ENCODE measurements around the gene MYO5B. TPM values are rescaled to one million over a fixed set of nuclear protein-coding genes. Genes with fewer than 3 reads are reported as not detected.

Gene MYO5B
- polyA plus RNA-seq, 1 donor from 2014 or later: 0.42 TPM

DNA sequence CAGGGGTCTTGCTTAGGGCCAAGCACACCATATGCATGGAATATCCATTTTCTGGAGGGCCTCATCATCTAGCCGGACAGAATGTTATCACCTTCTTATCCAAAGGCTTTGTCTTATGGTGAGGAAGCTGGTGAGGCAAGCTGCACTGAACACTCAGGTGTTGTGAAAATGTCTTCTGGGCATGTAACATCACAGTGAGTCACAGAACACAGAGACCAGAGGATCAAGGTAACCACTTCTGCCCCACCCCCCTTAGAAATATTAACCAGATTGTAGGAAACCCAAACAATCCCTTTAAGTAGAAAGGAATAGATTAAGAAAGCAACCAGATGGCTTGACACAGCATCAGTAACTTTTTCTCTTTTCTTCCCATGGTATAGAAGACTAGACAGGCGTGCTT is 51.1 kb downstream of the MYO5B start:
- no peak overlapping the region for H3K9ac ChIP-seq (ENCODE audit: low read length)
- TF ChIP-seq RAD21 (conservative IDR thresholded peaks at IDR 0.05): no peak
- TF ChIP-seq, protein P1, sequence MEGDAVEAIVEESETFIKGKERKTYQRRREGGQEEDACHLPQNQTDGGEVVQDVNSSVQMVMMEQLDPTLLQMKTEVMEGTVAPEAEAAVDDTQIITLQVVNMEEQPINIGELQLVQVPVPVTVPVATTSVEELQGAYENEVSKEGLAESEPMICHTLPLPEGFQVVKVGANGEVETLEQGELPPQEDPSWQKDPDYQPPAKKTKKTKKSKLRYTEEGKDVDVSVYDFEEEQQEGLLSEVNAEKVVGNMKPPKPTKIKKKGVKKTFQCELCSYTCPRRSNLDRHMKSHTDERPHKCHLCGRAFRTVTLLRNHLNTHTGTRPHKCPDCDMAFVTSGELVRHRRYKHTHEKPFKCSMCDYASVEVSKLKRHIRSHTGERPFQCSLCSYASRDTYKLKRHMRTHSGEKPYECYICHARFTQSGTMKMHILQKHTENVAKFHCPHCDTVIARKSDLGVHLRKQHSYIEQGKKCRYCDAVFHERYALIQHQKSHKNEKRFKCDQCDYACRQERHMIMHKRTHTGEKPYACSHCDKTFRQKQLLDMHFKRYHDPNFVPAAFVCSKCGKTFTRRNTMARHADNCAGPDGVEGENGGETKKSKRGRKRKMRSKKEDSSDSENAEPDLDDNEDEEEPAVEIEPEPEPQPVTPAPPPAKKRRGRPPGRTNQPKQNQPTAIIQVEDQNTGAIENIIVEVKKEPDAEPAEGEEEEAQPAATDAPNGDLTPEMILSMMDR (IDR thresholded peaks at IDR 0.05; ENCODE audit: poor library complexity, severe bottlenecking): no peak
- no peak for TF ChIP-seq TAF1 (IDR thresholded peaks at IDR 0.05; ENCODE audit: low read depth)
- TF ChIP-seq, protein P2, sequence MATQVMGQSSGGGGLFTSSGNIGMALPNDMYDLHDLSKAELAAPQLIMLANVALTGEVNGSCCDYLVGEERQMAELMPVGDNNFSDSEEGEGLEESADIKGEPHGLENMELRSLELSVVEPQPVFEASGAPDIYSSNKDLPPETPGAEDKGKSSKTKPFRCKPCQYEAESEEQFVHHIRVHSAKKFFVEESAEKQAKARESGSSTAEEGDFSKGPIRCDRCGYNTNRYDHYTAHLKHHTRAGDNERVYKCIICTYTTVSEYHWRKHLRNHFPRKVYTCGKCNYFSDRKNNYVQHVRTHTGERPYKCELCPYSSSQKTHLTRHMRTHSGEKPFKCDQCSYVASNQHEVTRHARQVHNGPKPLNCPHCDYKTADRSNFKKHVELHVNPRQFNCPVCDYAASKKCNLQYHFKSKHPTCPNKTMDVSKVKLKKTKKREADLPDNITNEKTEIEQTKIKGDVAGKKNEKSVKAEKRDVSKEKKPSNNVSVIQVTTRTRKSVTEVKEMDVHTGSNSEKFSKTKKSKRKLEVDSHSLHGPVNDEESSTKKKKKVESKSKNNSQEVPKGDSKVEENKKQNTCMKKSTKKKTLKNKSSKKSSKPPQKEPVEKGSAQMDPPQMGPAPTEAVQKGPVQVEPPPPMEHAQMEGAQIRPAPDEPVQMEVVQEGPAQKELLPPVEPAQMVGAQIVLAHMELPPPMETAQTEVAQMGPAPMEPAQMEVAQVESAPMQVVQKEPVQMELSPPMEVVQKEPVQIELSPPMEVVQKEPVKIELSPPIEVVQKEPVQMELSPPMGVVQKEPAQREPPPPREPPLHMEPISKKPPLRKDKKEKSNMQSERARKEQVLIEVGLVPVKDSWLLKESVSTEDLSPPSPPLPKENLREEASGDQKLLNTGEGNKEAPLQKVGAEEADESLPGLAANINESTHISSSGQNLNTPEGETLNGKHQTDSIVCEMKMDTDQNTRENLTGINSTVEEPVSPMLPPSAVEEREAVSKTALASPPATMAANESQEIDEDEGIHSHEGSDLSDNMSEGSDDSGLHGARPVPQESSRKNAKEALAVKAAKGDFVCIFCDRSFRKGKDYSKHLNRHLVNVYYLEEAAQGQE (IDR thresholded peaks at IDR 0.05; ENCODE audit: borderline replicate concordance): no peak
- TF ChIP-seq EP300 (conservative IDR thresholded peaks at IDR 0.05; ENCODE audit: poor library complexity, severe bottlenecking): no peak
- no peak for TF ChIP-seq MXI1 (conservative IDR thresholded peaks at IDR 0.05; ENCODE audit: poor library complexity, severe bottlenecking)
- no peak for TF ChIP-seq SMC3 (conservative IDR thresholded peaks at IDR 0.05; ENCODE audit: poor library complexity)
- TF ChIP-seq POLR2AphosphoS5 (IDR thresholded peaks at IDR 0.05): no peak
- no peak for TF ChIP-seq EZH2 (IDR thresholded peaks at IDR 0.05; ENCODE audit: borderline replicate concordance, insufficient read depth, low read length, poor library complexity, severe bottlenecking)

DNA sequence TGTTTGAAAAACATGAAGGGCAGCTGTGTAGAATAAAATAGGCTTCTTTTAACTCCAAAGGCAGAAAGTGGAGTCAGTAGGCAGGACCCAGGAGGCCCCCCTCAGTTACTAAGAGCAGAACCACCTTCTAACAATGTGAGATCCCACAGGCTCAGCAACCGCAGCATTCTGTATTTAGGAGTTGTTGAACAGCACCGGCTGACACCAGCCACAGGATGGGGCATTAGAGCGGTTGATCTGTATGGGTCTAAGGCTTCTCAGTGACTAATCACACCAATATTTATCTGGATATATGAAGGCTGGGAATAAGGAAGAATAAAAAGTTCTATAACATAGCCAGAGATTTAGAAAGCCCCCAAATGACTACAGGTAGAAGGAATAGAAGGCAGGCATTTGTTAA is 51.7 kb downstream of the MYO5B start:
- Histone ChIP-seq H3K4me2 (ENCODE audit: low read length) (no peak overlapping the region), H3K9me2 (ENCODE audit: insufficient read depth, low read length) (no peaks in the 10 kb centered on the region), H4K20me1 (ENCODE audit: insufficient read depth) (no peaks in the 10 kb centered on the region), H3K27ac (ENCODE audit: low read length) (no peak overlapping the region), H3K27me3 (ENCODE audit: insufficient read depth, low read depth, low read length) (no peaks in the 10 kb centered on the region), H3K9me3 (ENCODE audit: low read length) (no peaks in the 10 kb centered on the region), H2AFZ (ENCODE audit: low read depth, low read length) (no peak overlapping the region), H3K79me2 (replicated peaks; ENCODE audit: insufficient read depth, low read length) (no peaks in the 10 kb centered on the region), H3K9ac (ENCODE audit: low read length) (no peak overlapping the region), H3K36me3 (ENCODE audit: insufficient read depth, low read length) (no peaks in the 10 kb centered on the region), H3K4me3 (ENCODE audit: low read length) (no peak overlapping the region), H3F3A (ENCODE audit: insufficient read depth, low read length, poor library complexity, severe bottlenecking) (no peaks in the 10 kb centered on the region)
- no peak for TF ChIP-seq MXI1 (conservative IDR thresholded peaks at IDR 0.05; ENCODE audit: poor library complexity, severe bottlenecking)
- no peak for TF ChIP-seq EZH2 (IDR thresholded peaks at IDR 0.05; ENCODE audit: borderline replicate concordance, insufficient read depth, low read length, poor library complexity, severe bottlenecking)

More for the DNA sequence above, 51.1 kb downstream of the MYO5B start:
- H3K36me3 ChIP-seq (ENCODE audit: insufficient read depth, low read length): no peaks in the 10 kb centered on the region
- no peak overlapping the region for H3K4me3 ChIP-seq (ENCODE audit: low read length)
- H2AFZ ChIP-seq (ENCODE audit: low read depth, low read length): no peak overlapping the region
- H3K27ac ChIP-seq (ENCODE audit: low read length): no peak overlapping the region
- no peaks in the 10 kb centered on the region for H3F3A ChIP-seq (ENCODE audit: insufficient read depth, low read length, poor library complexity, severe bottlenecking)
- no peak overlapping the region for H3K4me2 ChIP-seq (ENCODE audit: low read length)
- H4K20me1 ChIP-seq (ENCODE audit: insufficient read depth): no peaks in the 10 kb centered on the region
- no peaks in the 10 kb centered on the region for H3K9me3 ChIP-seq (ENCODE audit: low read length)
- H3K27me3 ChIP-seq (ENCODE audit: insufficient read depth, low read depth, low read length): no peaks in the 10 kb centered on the region
- no peaks in the 10 kb centered on the region for H3K9me2 ChIP-seq (ENCODE audit: insufficient read depth, low read length)
- no peaks in the 10 kb centered on the region for H3K79me2 ChIP-seq (replicated peaks; ENCODE audit: insufficient read depth, low read length)
